GM12872 (cell line): Measurements from ENCODE around the gene PXDN.

Source experiments
- TF ChIP-seq, protein P1 (sequence below): IDR thresholded peaks from 3 replicates; pipeline ENCODE4 v1.5.1; 2011; ENCODE audit warnings: low read depth, mild to moderate bottlenecking, low read length, moderate library complexity; ENCODE audit not compliant: insufficient read depth

PXDN gene

DNA sequence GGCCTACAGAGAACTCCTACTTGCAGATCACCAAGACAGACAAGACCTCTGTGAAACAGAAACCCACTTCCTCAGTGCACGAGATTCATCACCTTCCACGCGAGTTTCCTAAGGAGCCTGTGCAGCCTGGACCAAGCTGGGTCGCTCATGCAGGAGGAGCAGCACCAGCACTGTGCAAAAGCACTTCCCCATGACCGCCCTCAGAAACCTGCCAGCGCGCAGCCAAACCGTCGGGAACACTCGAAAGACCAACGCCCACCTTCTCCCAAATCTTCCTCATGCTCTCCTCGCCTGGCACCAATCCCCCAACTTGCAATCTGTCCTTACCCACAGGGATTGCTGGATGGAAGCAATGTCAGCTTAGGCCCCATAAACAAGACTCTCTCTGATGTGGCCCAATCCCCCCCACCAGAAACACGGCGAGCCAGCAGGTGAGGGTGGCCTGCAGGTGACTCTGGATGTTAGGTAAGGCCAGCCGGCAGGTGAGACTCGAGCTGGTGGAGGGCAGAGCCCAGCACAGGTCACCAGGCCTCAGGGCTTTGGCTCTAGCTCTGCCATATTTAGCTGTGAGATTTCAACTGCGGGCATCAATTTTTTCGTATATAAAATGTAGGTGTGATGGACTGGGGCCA is 69.4 kb downstream of the PXDN start:
- TF ChIP-seq, protein P1, sequence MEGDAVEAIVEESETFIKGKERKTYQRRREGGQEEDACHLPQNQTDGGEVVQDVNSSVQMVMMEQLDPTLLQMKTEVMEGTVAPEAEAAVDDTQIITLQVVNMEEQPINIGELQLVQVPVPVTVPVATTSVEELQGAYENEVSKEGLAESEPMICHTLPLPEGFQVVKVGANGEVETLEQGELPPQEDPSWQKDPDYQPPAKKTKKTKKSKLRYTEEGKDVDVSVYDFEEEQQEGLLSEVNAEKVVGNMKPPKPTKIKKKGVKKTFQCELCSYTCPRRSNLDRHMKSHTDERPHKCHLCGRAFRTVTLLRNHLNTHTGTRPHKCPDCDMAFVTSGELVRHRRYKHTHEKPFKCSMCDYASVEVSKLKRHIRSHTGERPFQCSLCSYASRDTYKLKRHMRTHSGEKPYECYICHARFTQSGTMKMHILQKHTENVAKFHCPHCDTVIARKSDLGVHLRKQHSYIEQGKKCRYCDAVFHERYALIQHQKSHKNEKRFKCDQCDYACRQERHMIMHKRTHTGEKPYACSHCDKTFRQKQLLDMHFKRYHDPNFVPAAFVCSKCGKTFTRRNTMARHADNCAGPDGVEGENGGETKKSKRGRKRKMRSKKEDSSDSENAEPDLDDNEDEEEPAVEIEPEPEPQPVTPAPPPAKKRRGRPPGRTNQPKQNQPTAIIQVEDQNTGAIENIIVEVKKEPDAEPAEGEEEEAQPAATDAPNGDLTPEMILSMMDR = no peak

DNA sequence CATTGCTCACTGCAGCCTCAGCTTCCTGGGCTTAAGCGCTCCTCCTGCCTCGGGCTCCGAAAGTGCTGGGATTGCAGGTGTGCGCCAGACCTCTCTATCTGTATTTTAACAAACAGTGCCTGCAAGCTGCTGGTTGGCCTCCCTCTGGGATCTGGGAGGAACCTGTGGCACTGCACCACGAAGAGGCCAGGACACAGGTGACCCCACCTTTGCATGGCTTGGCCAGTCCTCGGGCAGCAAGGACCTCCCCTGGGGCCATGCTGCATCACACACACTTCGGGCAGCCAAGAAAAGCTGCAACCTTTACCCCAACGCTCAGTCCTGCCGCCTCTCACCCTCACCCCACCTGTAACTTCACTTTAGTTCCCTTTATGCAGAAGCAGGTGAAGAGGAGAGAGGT is 70.0 kb downstream of the PXDN start:
- TF ChIP-seq, protein P1 = no peak

DNA sequence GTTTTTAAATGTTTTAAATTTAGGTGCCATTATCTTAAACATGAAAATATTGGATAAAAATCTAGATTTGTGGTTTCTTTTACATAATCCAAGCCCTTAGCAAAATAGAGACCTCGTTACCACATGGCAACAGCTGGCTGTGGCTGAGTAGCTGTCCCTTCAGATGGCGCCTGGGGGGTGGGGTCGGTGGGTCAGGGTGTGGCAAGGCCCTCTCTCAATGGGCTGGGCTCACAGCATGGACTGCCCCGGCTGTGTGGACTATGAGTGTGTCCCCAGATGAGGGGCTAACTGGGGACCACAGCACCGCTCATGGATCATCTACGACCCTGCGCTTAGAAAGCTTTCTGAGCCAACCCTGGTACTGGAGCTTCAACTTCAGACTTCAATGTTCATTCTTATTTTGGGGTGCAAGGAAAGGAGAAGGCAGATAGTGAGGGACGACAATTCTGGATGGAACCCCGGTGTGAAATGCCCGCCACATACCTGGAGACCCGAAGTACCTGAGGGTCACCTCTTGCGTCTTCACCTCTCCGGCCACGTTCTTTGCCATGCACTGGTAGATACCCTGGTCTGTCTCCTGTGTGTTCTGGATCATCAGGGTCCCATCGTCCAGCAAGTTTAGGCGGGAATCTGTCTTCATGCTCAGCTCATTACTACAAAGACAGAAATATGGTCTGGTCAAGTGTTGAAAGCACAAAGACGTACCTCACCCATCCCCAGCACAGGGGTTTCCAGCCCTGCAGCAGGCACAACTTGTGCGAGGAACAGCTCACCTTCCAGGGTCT is 71.0 kb downstream of the PXDN start:
- TF ChIP-seq, protein P1 = no peak

DNA sequence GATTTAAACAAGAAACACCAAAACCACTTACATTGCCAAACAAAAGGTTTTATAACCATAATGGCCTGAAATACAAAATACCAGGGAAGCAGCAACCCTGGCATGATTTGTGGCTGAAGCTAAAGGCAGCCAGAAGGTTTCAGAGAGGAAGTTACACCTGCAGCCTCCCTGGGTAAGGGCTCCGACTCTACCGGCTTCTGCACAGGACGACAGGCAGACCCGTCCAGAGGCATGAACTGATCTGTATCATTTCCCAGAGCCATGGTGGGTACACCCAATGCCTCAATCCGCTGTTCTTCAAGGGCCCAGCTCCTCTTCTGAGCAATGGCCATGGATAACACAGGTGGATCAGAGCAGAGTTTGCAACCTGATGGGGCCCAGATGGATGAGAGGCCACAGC is 71.6 kb downstream of the PXDN start:
- TF ChIP-seq, protein P1 = no peak

DNA sequence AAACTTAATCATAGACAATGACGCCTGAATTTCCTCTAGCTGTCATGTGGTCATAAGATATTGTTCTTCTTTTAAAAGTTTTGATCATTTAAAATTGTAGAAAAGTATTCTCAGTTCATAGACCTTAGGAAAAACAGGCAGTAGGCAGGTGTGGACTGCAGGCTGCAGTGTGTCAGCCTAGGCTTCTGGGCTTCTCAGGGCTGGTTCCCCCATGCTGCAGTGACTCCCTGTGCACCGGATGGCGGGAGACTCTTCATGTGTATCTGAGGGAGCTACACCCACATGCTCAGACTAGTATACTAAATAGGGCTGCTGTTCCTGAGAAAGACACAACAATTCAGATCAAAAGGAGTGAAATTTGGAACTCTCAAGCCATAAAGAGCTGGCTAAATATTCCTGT is 72.4 kb downstream of the PXDN start:
- TF ChIP-seq, protein P1 = no peak

DNA sequence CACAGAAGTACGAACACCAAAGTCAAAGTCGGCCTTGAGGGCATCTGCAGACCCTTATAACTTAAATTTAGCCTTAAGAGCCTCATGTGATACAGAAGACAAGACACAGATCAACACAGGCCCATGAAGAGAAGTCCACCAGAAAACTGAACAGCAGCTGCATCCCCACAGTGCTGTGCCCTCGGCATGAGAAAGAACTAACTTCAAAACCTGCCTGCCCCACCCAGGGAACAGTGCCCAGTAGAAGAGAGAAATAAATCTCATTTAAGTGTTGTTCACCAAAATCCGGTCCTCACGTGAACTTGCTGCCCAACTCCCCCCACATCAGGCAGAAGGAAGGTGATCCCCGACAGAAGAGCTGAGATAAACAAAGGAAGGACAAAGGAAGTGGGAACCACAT is 73.7 kb downstream of the PXDN start:
- TF ChIP-seq, protein P1 = no peak

DNA sequence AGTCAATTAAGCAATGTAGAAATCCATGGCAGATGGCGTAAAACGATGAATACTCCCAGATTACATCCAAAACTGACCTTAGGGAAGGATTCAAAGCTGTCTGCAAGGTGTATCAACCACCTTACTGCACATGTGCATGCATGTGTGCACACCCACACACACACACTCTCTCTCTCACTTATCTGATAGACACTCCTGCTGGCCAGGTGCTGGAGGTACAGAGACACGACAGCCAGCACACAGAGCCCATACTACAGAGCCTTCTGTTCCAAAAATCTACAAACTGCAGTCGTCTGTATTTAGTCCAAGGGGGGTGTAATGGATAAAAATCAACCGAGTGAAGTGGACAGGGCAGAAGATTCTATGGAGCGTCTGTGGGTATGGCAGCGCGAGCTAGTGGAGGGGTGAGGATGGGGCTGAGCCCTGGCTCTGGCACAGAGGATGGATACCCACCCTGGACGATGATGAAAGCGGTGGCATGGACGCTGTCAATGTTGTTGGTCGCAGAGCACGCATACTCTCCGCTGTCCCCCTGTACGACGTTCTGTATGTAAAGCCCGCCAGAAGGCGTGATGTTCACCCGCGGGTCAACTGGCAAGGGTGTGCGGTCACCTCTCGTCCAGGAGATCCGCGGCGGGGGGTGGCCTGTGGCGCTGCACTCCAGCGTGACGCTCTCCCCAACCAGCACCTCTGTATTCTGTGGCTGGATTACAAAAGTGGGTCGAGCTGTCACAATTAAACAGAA is 78.4 kb downstream of the PXDN start:
- TF ChIP-seq, protein P1 = no peak
